H1 (cell line): ENCODE results near the gene INTS7. TPM values are rescaled to one million over a fixed set of nuclear protein-coding genes. Genes with fewer than 3 reads are reported as not detected.

Source experiments
- ASH2L ChIP-seq: fragments of 200-600, 300-600 bp; sonication (generic); IDR thresholded peaks from one replicate; pipeline ENCODE4 v1.7.1; 2017; ENCODE audit warnings: low read length
- CREB1 ChIP-seq: IDR thresholded peaks from 2 replicates; pipeline ENCODE4 v1.6.1; 2012; ENCODE audit warnings: inconsistent platforms
- CTCF ChIP-seq, 3 experiments: IDR thresholded peaks; 1 replicate in 2 of 3; 2 replicates in 1 of 3; pipeline versions ENCODE4 v1.5.1 to v1.6.1; 2011; ENCODE audit warnings: low read length in 3 of 3, mild to moderate bottlenecking in 3 of 3, inconsistent platforms in 2 of 3, low read depth in 1 of 3, moderate library complexity in 1 of 3; ENCODE audit not compliant: insufficient read depth in 1 of 3; ENCODE audit errors: control extremely low read depth in 1 of 3
- EP300 ChIP-seq, 2 experiments: IDR thresholded peaks; 1 replicate in 1 of 2; 2 replicates in 1 of 2; pipeline ENCODE4 v1.6.1; 2011 to 2012; ENCODE audit warnings: low read depth in 2 of 2, low read length in 2 of 2, mild to moderate bottlenecking in 2 of 2, borderline replicate concordance in 1 of 2, inconsistent platforms in 1 of 2, moderate library complexity in 1 of 2
- GABPA ChIP-seq: IDR thresholded peaks from 2 replicates; pipeline ENCODE4 v1.6.1; 2011; ENCODE audit warnings: mild to moderate bottlenecking, low read length, moderate library complexity, borderline replicate concordance; ENCODE audit not compliant: insufficient read depth
- RFX5 ChIP-seq: IDR thresholded peaks from 2 replicates; pipeline ENCODE4 v1.6.1; 2011; ENCODE audit warnings: low read depth, low read length, improper control_type of control experiment, borderline replicate concordance
- TCF12 ChIP-seq: IDR thresholded peaks from 2 replicates; pipeline ENCODE4 v1.6.1; 2011; ENCODE audit warnings: low read depth, mild to moderate bottlenecking, low read length
- polyA plus RNA-seq, 7 experiments: library from polyadenylated mRNA; depleted of rRNA in 3 of 7; stranded (reverse) in 5 of 7; unstranded in 2 of 7; fragments of >200 nt in 5 of 7; fragments of 200-250 nt in 2 of 7; gene quantifications; 1 replicate in 5 of 7; 2 replicates in 1 of 7; 4 replicates in 1 of 7; pipeline versions ENCODE4 v1.2.1 to v1.2.3, GENCODE V29; 2011 to 2013; ENCODE audit warnings: missing spikeins in 2 of 7, mixed read lengths in 2 of 7
- total RNA-seq: library from RNA; stranded (reverse); fragmentation: NEBNext Ultra II Directional; extraction: Animal tissue kit (Norgen Biotek cat#: 25700); gene quantifications from 2 replicates; pipeline ENCODE4 v1.2.1, GENCODE V29; 2021

The INTS7 gene
- total and polyA plus RNA-seq, 2 of the 8 experiments (the other 6 are each of a cell fraction or from before 2014, with no cell fraction given): 15.2 to 22.4 TPM

- TF ChIP-seq EP300 (IDR thresholded peaks at IDR 0.05; ENCODE audit: borderline replicate concordance in 1 of 2, low read depth in 2 of 2, low read length in 2 of 2): no peak
- TF ChIP-seq ASH2L: no peak
- TF ChIP-seq RFX5: no peak
- TF ChIP-seq TCF12: no peak
- TF ChIP-seq CREB1: no peak
- TF ChIP-seq GABPA: no peak
- no peak for TF ChIP-seq CTCF (IDR thresholded peaks at IDR 0.05; ENCODE audit: control extremely low read depth in 1 of 3, insufficient read depth in 1 of 3, low read depth in 1 of 3, low read length in 3 of 3)
These were observed 87.0 kb downstream of the INTS7 start (continued) for GRCh38 chr1:211948377-211948776.
